A549 treated with Hydrocortisone at 1 μM for 4 hours (cell line): ENCODE data around the gene ELOA2. TPM values are rescaled to one million over a fixed set of nuclear protein-coding genes. Genes with fewer than 3 reads are reported as not detected.

ENCODE experiments used
- total RNA-seq: library from RNA; stranded (reverse); fragments of 200-300 nt; extraction: Qiagen RNA extraction; gene quantifications from 5 replicates; pipeline ENCODE4 v1.2.3, GENCODE V29; 2022

ELOA2 gene
- total RNA-seq: not detected in 5 replicates

GRCh38 chr18:47035156-47035671 lies at the start of gene ELOA2:
ELOA2 (minus strand) TSS chr18:47035621; CDS start chr18:47035264, 357 bp downstream.

Other genes with a start within 250 kb of the ELOA2 start
- 7.3 to 9.6 TPM (median 8.6 TPM) in 5 replicates for gene PIAS2, start 118.1 kb downstream of the ELOA2 start, total RNA-seq
- gene KATNAL2, start 118.0 kb downstream of the ELOA2 start, total RNA-seq: 1.2 to 2.0 TPM (median 1.7 TPM) in 5 replicates
- 8.3 to 11.7 TPM (median 9.0 TPM) in 5 replicates for gene HDHD2, start 114.9 kb upstream of the ELOA2 start, total RNA-seq
- gene IER3IP1, start 140.7 kb upstream of the ELOA2 start, total RNA-seq: 16.8 to 22.9 TPM (median 18.3 TPM) in 5 replicates
- gene SKOR2, start 216.0 kb upstream of the ELOA2 start, total RNA-seq: not detected in 5 replicates